Measurements from ENCODE around the gene NUP62. TPM values are rescaled to one million over a fixed set of nuclear protein-coding genes. Genes with fewer than 3 reads are reported as not detected.
A peak's percentile ranks its signal among the peaks of the same experiment; 100 is the strongest.

NUP62 gene
- total RNA-seq, 3 donors from 2014 or later (not counting 1 experiment from before 2014, with no cell fraction given): 34.2 to 57.4 (median 40.9) TPM

GRCh38 chr19:49877020-49877878 lies 52.1 kb downstream of the NUP62 start, which contains the start of the genes AKT1S1 and TBC1D17:
AKT1S1 (minus strand) TSS chr19:49877355; CDS start chr19:49873295, 4,060 bp downstream.
TBC1D17 (plus strand) TSS chr19:49877702; CDS start chr19:49877724, 22 bp downstream.
- no peaks in the 10 kb centered on the region for H3K36me3 Mint-ChIP-seq
- H3K27me3 Mint-ChIP-seq (ENCODE audit: low read depth in 2 of 2): no peaks in the 10 kb centered on the region
- intact Hi-C loops (cut with micrococcal nuclease): loop anchor here (1.0 to 5.0 kb wide), 8 partner anchors 8 to 424 kb away; partner anchors contain the start of genes ALDH16A1, ATF5, FUZ and IL4I1
- Histone ChIP-seq H3K9me3 (ENCODE audit: control insufficient read depth, insufficient read depth, low read length) (no peaks in the 10 kb centered on the region), H3K27ac (ENCODE audit: low read length) (peak within 1 kb of the TSS; percentile 99), H3K4me1 (ENCODE audit: control insufficient read depth, insufficient read depth, low read length) (peaks cover 22% of the 10 kb centered on the region), H3K36me3 (ENCODE audit: control insufficient read depth, insufficient read depth, low read length) (peaks cover 28% of the 10 kb centered on the region), H3K4me3 (ENCODE audit: low read length) (peak within 1 kb of the TSS; percentile 57), H3K27me3 (ENCODE audit: control insufficient read depth, insufficient read depth, low read length) (no peaks in the 10 kb centered on the region)
- WGBS (ENCODE audit: insufficient coverage): under 1% methylated on average over 61 of the region's 61 CpGs
- no peak within 1 kb of the TSS for H3K4me3 Mint-ChIP-seq
- DNase-seq (peak; percentile 93 to 100), ATAC-seq (peak; percentile 64 to 87 (median 68))
- no peaks in the 10 kb centered on the region for H3K9me3 Mint-ChIP-seq
- peaks cover 22 to 26% of the 10 kb centered on the region in 2 donors for H3K4me1 Mint-ChIP-seq
- no peak for TF ChIP-seq CTCF (IDR thresholded peaks at IDR 0.05)
- no peak within 1 kb of the TSS for H3K27ac Mint-ChIP-seq

GRCh38 chr19:49876422-49877019 lies 52.8 kb downstream of the NUP62 start:
- no peaks in the 10 kb centered on the region for H3K27me3 ChIP-seq (ENCODE audit: control insufficient read depth, insufficient read depth, low read length)
- Mint-ChIP-seq H3K4me3 (no peak overlapping the region), H3K27me3 (ENCODE audit: low read depth in 2 of 2) (no peaks in the 10 kb centered on the region), H3K9me3 (no peaks in the 10 kb centered on the region), H3K27ac (no peak overlapping the region), H3K4me1 (peaks cover 22 to 28% of the 10 kb centered on the region in 2 donors), H3K36me3 (no peaks in the 10 kb centered on the region)
- no peaks in the 10 kb centered on the region for H3K9me3 ChIP-seq (ENCODE audit: control insufficient read depth, insufficient read depth, low read length)
- WGBS (ENCODE audit: insufficient coverage): under 1% methylated on average over 46 of the region's 46 CpGs
- peaks cover 21% of the 10 kb centered on the region for H3K36me3 ChIP-seq (ENCODE audit: control insufficient read depth, insufficient read depth, low read length)
- TF ChIP-seq CTCF (IDR thresholded peaks at IDR 0.05): no peak
- DNase-seq: peak; percentile 97 to 99
- peak; percentile 60 to 75 (median 63) for ATAC-seq
- intact Hi-C loops (cut with micrococcal nuclease): loop anchor here (1.0 to 5.0 kb wide), 9 partner anchors 7 to 423 kb away; partner anchors contain the start of genes ALDH16A1, ATF5, FUZ and IL4I1
- peak overlapping the region; percentile 57 for H3K4me3 ChIP-seq (ENCODE audit: low read length)
- peaks cover 22% of the 10 kb centered on the region for H3K4me1 ChIP-seq (ENCODE audit: control insufficient read depth, insufficient read depth, low read length)
- H3K27ac ChIP-seq (ENCODE audit: low read length): peak overlapping the region; percentile 99

GRCh38 chr19:49875857-49876421 lies 53.4 kb downstream of the NUP62 start:
- no peaks in the 10 kb centered on the region for H3K9me3 Mint-ChIP-seq
- no peaks in the 10 kb centered on the region for H3K27me3 Mint-ChIP-seq (ENCODE audit: low read depth in 2 of 2)
- intact Hi-C loops (cut with micrococcal nuclease): loop anchor here (1.0 to 5.0 kb wide), 5 partner anchors 21 to 389 kb away; partner anchors contain the start of genes ATF5, IL4I1, NUP62 and RPL13A
- ATAC-seq: no peak
- H3K27me3 ChIP-seq (ENCODE audit: control insufficient read depth, insufficient read depth, low read length): no peaks in the 10 kb centered on the region
- DNase-seq: peak; percentile 53 to 75
- H3K4me1 Mint-ChIP-seq: peaks cover 22 to 28% of the 10 kb centered on the region in 2 donors
- no peaks in the 10 kb centered on the region for H3K36me3 Mint-ChIP-seq
- under 1% methylated on average over 27 of the region's 28 CpGs for WGBS (ENCODE audit: insufficient coverage)
- no peaks in the 10 kb centered on the region for H3K9me3 ChIP-seq (ENCODE audit: control insufficient read depth, insufficient read depth, low read length)
- TF ChIP-seq CTCF (IDR thresholded peaks at IDR 0.05): no peak
- peak overlapping the region; percentile 57 for H3K4me3 ChIP-seq (ENCODE audit: low read length)
- no peak overlapping the region for H3K27ac Mint-ChIP-seq
- peak overlapping the region; percentile 99 for H3K27ac ChIP-seq (ENCODE audit: low read length)
- H3K4me1 ChIP-seq (ENCODE audit: control insufficient read depth, insufficient read depth, low read length): peaks cover 23% of the 10 kb centered on the region
- no peak overlapping the region for H3K4me3 Mint-ChIP-seq
- peaks cover 15% of the 10 kb centered on the region for H3K36me3 ChIP-seq (ENCODE audit: control insufficient read depth, insufficient read depth, low read length)

Measured in natural killer cell (primary cell).